ENCODE data around the gene OLFM2. TPM values are rescaled to one million over a fixed set of nuclear protein-coding genes. Genes with fewer than 3 reads are reported as not detected.

OLFM2 gene
- total and polyA plus RNA-seq, 2 experiments from 2014 or later: 58.1 to 117 TPM

GRCh38 chr19:9901642-9902041 is 34.7 kb downstream of the OLFM2 start:
- DNase-seq (ENCODE audit: low spot score) (no peak), ATAC-seq (no peak)
- H2AFZ ChIP-seq: no peak overlapping the region
- peaks cover 3% of the 10 kb centered on the region; the same call in 1 of the 3 replicates for H3K36me3 Mint-ChIP-seq (ENCODE audit: low read depth)
- H4K20me1 ChIP-seq (replicated peaks; ENCODE audit: insufficient read depth): peaks cover 28% of the 10 kb centered on the region
- H3K4me2 ChIP-seq: no peak overlapping the region
- no peak overlapping the region; the same call in 1 of the 2 replicates for H3K27ac Mint-ChIP-seq
- H3K4me3 Mint-ChIP-seq: no peak overlapping the region
- peaks cover 24% of the 10 kb centered on the region for H3K4me1 Mint-ChIP-seq
- no peaks in the 10 kb centered on the region for H3K27me3 ChIP-seq (ENCODE audit: insufficient read depth)
- H3F3A ChIP-seq (replicated peaks; ENCODE audit: low read depth): 0 out of 2 replicates have a peak, but pooled peaks cover 4% of the 10 kb centered on the region
- peaks cover 10% of the 10 kb centered on the region for H3K4me1 ChIP-seq (ENCODE audit: insufficient read depth)
- no peaks in the 10 kb centered on the region for H3K9me2 ChIP-seq (ENCODE audit: insufficient read depth)
- no peak overlapping the region for H3K4me3 ChIP-seq
- TF ChIP-seq EZH2phosphoT487 (IDR thresholded peaks at IDR 0.05; ENCODE audit: unreplicated experiment): no peak
- TF ChIP-seq ETS1 (IDR thresholded peaks at IDR 0.05): no peak
- TF ChIP-seq REST (IDR thresholded peaks at IDR 0.05; ENCODE audit: unreplicated experiment): no peak
- no peak for TF ChIP-seq STAT1 (IDR thresholded peaks at IDR 0.05; ENCODE audit: unreplicated experiment)
- TF ChIP-seq POLR2AphosphoS5 (IDR thresholded peaks at IDR 0.05; ENCODE audit: low read depth): no peak
- no peak for TF ChIP-seq CREB1 (CRISPR knock-in tag; IDR thresholded peaks at IDR 0.05; ENCODE audit: low read depth)
- H3K79me2 ChIP-seq (replicated peaks; ENCODE audit: insufficient read depth): peaks cover 72% of the 10 kb centered on the region
- H3K27ac ChIP-seq (ENCODE audit: low read depth): no peak overlapping the region; the same call in 1 of the 2 replicates
- H3K27me3 Mint-ChIP-seq (ENCODE audit: insufficient read depth, low read depth, poor library complexity): peaks cover 3% of the 10 kb centered on the region
- H3K36me3 ChIP-seq (ENCODE audit: insufficient read depth): no peaks in the 10 kb centered on the region
- H3K9me3 Mint-ChIP-seq: no peaks in the 10 kb centered on the region; the same call in 2 of the 3 replicates

- H3K36me3 ChIP-seq (ENCODE audit: insufficient read depth): no peaks in the 10 kb centered on the region
- Mint-ChIP-seq H3K4me1 (peaks cover 20% of the 10 kb centered on the region), H3K36me3 (ENCODE audit: low read depth) (peaks cover 7% of the 10 kb centered on the region; the same call in 2 of the 3 replicates), H3K4me3 (no peak overlapping the region), H3K27me3 (ENCODE audit: insufficient read depth, low read depth, poor library complexity) (peaks cover 3% of the 10 kb centered on the region), H3K27ac (no peak overlapping the region; the same call in 1 of the 2 replicates), H3K9me3 (no peaks in the 10 kb centered on the region; the same call in 2 of the 3 replicates)
- H3F3A ChIP-seq (replicated peaks; ENCODE audit: low read depth): 0 out of 2 replicates have a peak, but pooled peaks cover 4% of the 10 kb centered on the region
- no peaks in the 10 kb centered on the region for H3K27me3 ChIP-seq (ENCODE audit: insufficient read depth)
- H3K79me2 ChIP-seq (replicated peaks; ENCODE audit: insufficient read depth): peaks cover 72% of the 10 kb centered on the region
- DNase-seq (ENCODE audit: low spot score): no peak
- H2AFZ ChIP-seq: no peak overlapping the region
- ATAC-seq: no peak
- no peak overlapping the region for H3K27ac ChIP-seq (ENCODE audit: low read depth)
- no peak overlapping the region for H3K4me3 ChIP-seq
- no peaks in the 10 kb centered on the region for H3K9me2 ChIP-seq (ENCODE audit: insufficient read depth)
- peaks cover 28% of the 10 kb centered on the region for H4K20me1 ChIP-seq (replicated peaks; ENCODE audit: insufficient read depth)
- peaks cover 10% of the 10 kb centered on the region for H3K4me1 ChIP-seq (ENCODE audit: insufficient read depth)
- no peak overlapping the region for H3K4me2 ChIP-seq
- TF ChIP-seq NANOG (IDR thresholded peaks at IDR 0.05; ENCODE audit: borderline replicate concordance): no peak
- no peak for TF ChIP-seq CTCF (conservative IDR thresholded peaks at IDR 0.05; ENCODE audit: low read depth in 2 of 2)
- TF ChIP-seq ZNF462 (CRISPR knock-in tag; IDR thresholded peaks at IDR 0.05): no peak
- TF ChIP-seq ZNF114 (CRISPR knock-in tag; IDR thresholded peaks at IDR 0.05): no peak
These were observed 35.3 kb downstream of the OLFM2 start for GRCh38 chr19:9901020-9901419.
